Measurements from ENCODE around the gene MRGPRE.

Gene MRGPRE

GRCh38 chr11:3200388-3201111 is 31.7 kb downstream of the MRGPRE start:
- TF ChIP-seq SIN3A (IDR thresholded peaks at IDR 0.05; ENCODE audit: borderline replicate concordance, insufficient read depth, low read length) (no peak), FOXP2 (optimal IDR thresholded peaks at IDR 0.05; ENCODE audit: borderline replicate concordance, extremely low read depth, extremely low read length, insufficient read depth) (no peak), POLR2AphosphoS5 (IDR thresholded peaks at IDR 0.05; ENCODE audit: low read depth, low read length) (no peak), TAF1 (IDR thresholded peaks at IDR 0.05; ENCODE audit: borderline replicate concordance, insufficient read depth, low read length) (no peak)
- TF ChIP-seq, protein P1, sequence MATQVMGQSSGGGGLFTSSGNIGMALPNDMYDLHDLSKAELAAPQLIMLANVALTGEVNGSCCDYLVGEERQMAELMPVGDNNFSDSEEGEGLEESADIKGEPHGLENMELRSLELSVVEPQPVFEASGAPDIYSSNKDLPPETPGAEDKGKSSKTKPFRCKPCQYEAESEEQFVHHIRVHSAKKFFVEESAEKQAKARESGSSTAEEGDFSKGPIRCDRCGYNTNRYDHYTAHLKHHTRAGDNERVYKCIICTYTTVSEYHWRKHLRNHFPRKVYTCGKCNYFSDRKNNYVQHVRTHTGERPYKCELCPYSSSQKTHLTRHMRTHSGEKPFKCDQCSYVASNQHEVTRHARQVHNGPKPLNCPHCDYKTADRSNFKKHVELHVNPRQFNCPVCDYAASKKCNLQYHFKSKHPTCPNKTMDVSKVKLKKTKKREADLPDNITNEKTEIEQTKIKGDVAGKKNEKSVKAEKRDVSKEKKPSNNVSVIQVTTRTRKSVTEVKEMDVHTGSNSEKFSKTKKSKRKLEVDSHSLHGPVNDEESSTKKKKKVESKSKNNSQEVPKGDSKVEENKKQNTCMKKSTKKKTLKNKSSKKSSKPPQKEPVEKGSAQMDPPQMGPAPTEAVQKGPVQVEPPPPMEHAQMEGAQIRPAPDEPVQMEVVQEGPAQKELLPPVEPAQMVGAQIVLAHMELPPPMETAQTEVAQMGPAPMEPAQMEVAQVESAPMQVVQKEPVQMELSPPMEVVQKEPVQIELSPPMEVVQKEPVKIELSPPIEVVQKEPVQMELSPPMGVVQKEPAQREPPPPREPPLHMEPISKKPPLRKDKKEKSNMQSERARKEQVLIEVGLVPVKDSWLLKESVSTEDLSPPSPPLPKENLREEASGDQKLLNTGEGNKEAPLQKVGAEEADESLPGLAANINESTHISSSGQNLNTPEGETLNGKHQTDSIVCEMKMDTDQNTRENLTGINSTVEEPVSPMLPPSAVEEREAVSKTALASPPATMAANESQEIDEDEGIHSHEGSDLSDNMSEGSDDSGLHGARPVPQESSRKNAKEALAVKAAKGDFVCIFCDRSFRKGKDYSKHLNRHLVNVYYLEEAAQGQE (IDR thresholded peaks at IDR 0.05; ENCODE audit: insufficient read depth in 1 of 2, low read depth in 2 of 2, low read length in 2 of 2), result no peak

DNA sequence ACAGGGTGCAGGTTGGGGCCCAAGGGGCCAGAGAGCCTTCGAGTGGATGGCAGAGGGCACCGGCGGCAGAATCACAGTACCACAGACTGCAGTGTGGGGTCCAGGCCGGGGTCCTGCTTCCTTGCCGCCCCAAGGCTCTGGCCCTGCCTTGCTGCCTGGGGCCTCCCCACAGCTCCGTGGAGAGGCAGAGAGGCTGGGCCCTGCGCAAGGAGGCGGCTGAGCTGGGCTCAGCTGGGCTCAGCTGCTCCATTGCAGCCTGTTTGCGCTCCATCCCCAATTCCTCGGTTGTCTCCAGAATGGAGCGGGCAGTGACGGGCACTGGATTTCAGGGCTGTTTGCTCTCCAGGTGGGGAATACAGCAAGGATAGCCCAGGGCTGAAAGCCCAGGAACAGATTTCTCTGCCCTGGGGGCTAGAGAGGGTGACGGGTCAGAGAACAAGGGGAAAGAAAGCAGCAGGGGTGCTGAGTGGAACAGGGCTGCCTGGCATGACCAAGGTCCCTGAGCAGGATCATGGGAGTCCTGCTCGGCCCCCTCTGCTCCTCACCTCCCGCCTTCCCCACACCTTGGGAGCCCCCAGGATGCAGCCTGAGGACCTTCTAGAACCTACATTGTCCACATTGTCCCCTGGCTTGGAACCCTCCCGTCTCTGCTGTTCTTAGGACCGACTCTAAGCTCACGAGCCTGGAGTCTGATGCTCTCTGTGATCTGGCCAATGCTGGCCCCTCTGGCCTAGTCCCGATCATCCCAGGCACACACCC is 32.5 kb downstream of the MRGPRE start:
- TF ChIP-seq TAF1 (IDR thresholded peaks at IDR 0.05; ENCODE audit: borderline replicate concordance, insufficient read depth, low read length), result no peak
- TF ChIP-seq POLR2AphosphoS5 (IDR thresholded peaks at IDR 0.05; ENCODE audit: low read depth, low read length), result no peak
- TF ChIP-seq, protein P1 (IDR thresholded peaks at IDR 0.05; ENCODE audit: insufficient read depth in 1 of 2, low read depth in 2 of 2, low read length in 2 of 2), result no peak
- no peak for TF ChIP-seq SIN3A (IDR thresholded peaks at IDR 0.05; ENCODE audit: borderline replicate concordance, insufficient read depth, low read length)
- no peak for TF ChIP-seq FOXP2 (optimal IDR thresholded peaks at IDR 0.05; ENCODE audit: borderline replicate concordance, extremely low read depth, extremely low read length, insufficient read depth)

GRCh38 chr11:3198815-3199214 is 33.4 kb downstream of the MRGPRE start:
- no peak for TF ChIP-seq FOXP2 (optimal IDR thresholded peaks at IDR 0.05; ENCODE audit: borderline replicate concordance, extremely low read depth, extremely low read length, insufficient read depth)
- TF ChIP-seq TAF1 (IDR thresholded peaks at IDR 0.05; ENCODE audit: borderline replicate concordance, insufficient read depth, low read length), result no peak
- TF ChIP-seq SIN3A (IDR thresholded peaks at IDR 0.05; ENCODE audit: borderline replicate concordance, insufficient read depth, low read length), result no peak
- TF ChIP-seq, protein P1 (IDR thresholded peaks at IDR 0.05; ENCODE audit: insufficient read depth in 1 of 2, low read depth in 2 of 2, low read length in 2 of 2), result no peak
- TF ChIP-seq POLR2AphosphoS5 (IDR thresholded peaks at IDR 0.05; ENCODE audit: low read depth, low read length), result no peak

GRCh38 chr11:3197878-3198528 is 34.2 kb downstream of the MRGPRE start:
- no peak for TF ChIP-seq SIN3A (IDR thresholded peaks at IDR 0.05; ENCODE audit: borderline replicate concordance, insufficient read depth, low read length)
- TF ChIP-seq, protein P1 (IDR thresholded peaks at IDR 0.05; ENCODE audit: insufficient read depth in 1 of 2, low read depth in 2 of 2, low read length in 2 of 2), result no peak
- TF ChIP-seq TAF1 (IDR thresholded peaks at IDR 0.05; ENCODE audit: borderline replicate concordance, insufficient read depth, low read length), result no peak
- no peak for TF ChIP-seq FOXP2 (optimal IDR thresholded peaks at IDR 0.05; ENCODE audit: borderline replicate concordance, extremely low read depth, extremely low read length, insufficient read depth)
- TF ChIP-seq POLR2AphosphoS5 (IDR thresholded peaks at IDR 0.05; ENCODE audit: low read depth, low read length), result no peak

Measured in PFSK-1 (cell line).